H1 (cell line): ENCODE results near the gene DBET. TPM values are rescaled to one million over a fixed set of nuclear protein-coding genes. Genes with fewer than 3 reads are reported as not detected.
"Not testable (repeated sequence)": the region's sequence is repeated elsewhere in the genome, so short reads cannot be mapped to it uniquely, and the experiment has no call there.

Source experiments
- CTCF ChIA-PET: fragments of 300-600 bp; sonication (Branson Sonifier 250); formaldehyde crosslinking; loops from one replicate; lab custom pipeline; 2021; ENCODE audit not compliant: partially characterized antibody; lab: Charles Lee
- POLR2A ChIA-PET: fragments of 300-600 bp; sonication (Branson Sonifier 250); formaldehyde crosslinking; loops from one replicate; lab custom pipeline; 2021; ENCODE audit warnings: inconsistent platforms; ENCODE audit not compliant: partially characterized antibody; lab: Charles Lee
- DNase-seq, 2 experiments: peaks; one replicate each; pipeline versions ENCODE4 v3.0.0 to v3.0.0-alpha.2; 2010 to 2022; ENCODE audit warnings: low spot score in 2 of 2, low read depth in 1 of 2, mixed read lengths in 1 of 2
- FAIRE-seq: peaks from 2 replicates; lab custom pipeline; 2011; peaks lifted over from hg19 to GRCh38; lab: Jason Lieb, UNC
- H2AFZ ChIP-seq: 2 replicates; pipeline ENCODE4 v1.8.1; 2012; ENCODE audit warnings: low read length, inconsistent platforms
- H2AK5ac ChIP-seq: 2 replicates; pipeline ENCODE4 v1.6.1; 2013; ENCODE audit warnings: low read depth, low read length
- H2BK120ac ChIP-seq: replicated peaks from 2 replicates; pipeline ENCODE3; 2013; ENCODE audit warnings: low read depth, low read length, inconsistent platforms
- H2BK12ac ChIP-seq: 2 replicates; pipeline ENCODE4 v1.6.1; 2013; ENCODE audit warnings: low read depth, low read length
- H2BK15ac ChIP-seq: 2 replicates; pipeline ENCODE4 v1.6.1; 2013; ENCODE audit warnings: low read length
- H2BK20ac ChIP-seq: 2 replicates; pipeline ENCODE4 v1.6.1; 2013; ENCODE audit warnings: low read length
- H2BK5ac ChIP-seq: 2 replicates; pipeline ENCODE4 v1.6.1; 2013; ENCODE audit warnings: low read depth, low read length
- H3K14ac ChIP-seq: 2 replicates; pipeline ENCODE4 v1.6.1; 2013; ENCODE audit warnings: inconsistent platforms; ENCODE audit not compliant: insufficient read length
- H3K18ac ChIP-seq: 2 replicates; pipeline ENCODE4 v1.6.1; 2013; ENCODE audit warnings: low read length; ENCODE audit errors: extremely low read depth
- H3K23ac ChIP-seq: 2 replicates; pipeline ENCODE4 v1.6.1; 2013; ENCODE audit warnings: inconsistent platforms; ENCODE audit not compliant: insufficient read length
- H3K23me2 ChIP-seq: 2 replicates; pipeline ENCODE4 v1.6.1; 2013; ENCODE audit warnings: low read depth, low read length
- H3K27ac ChIP-seq: 2 replicates; pipeline ENCODE4 v1.6.1; 2011; ENCODE audit warnings: low read depth, low read length, inconsistent platforms
- H3K27me3 ChIP-seq, 4 experiments: replicated peaks in 1 of 4; 1 replicate in 1 of 4; 2 replicates in 3 of 4; pipeline versions ENCODE4 v1.6.1 to v1.8.1; 2011 to 2013; ENCODE audit warnings: low read length in 3 of 4, mild to moderate bottlenecking in 3 of 4, inconsistent platforms in 2 of 4, mixed read lengths in 2 of 4, moderate library complexity in 1 of 4; ENCODE audit not compliant: control insufficient read depth in 3 of 4, insufficient read depth in 3 of 4; ENCODE audit errors: extremely low read depth in 1 of 4
- H3K36me3 ChIP-seq, 4 experiments: 2 replicates each; pipeline versions ENCODE4 v1.6.1 to v1.8.1; 2011 to 2013; ENCODE audit warnings: mild to moderate bottlenecking in 4 of 4, low read length in 3 of 4, moderate library complexity in 2 of 4, control low read depth in 1 of 4, inconsistent platforms in 1 of 4; ENCODE audit not compliant: insufficient read depth in 4 of 4, control insufficient read depth in 2 of 4
- H3K4ac ChIP-seq: replicated peaks from 2 replicates; pipeline ENCODE3; 2013; ENCODE audit warnings: low read length, low read depth, mixed read lengths, inconsistent platforms; ENCODE audit not compliant: insufficient read length
- H3K4me1 ChIP-seq, 4 experiments: replicated peaks in 1 of 4; 1 replicate in 1 of 4; 2 replicates in 3 of 4; pipeline versions ENCODE4 v1.6.1 to v1.8.1; 2011 to 2013; ENCODE audit warnings: low read length in 3 of 4, inconsistent platforms in 2 of 4, mixed read lengths in 1 of 4; ENCODE audit not compliant: insufficient read depth in 4 of 4, control insufficient read depth in 3 of 4
- H3K4me2 ChIP-seq, 2 experiments: 2 replicates each; pipeline versions ENCODE4 v1.6.1 to v1.8.1; 2011 to 2013; ENCODE audit warnings: low read depth in 2 of 2, low read length in 2 of 2, control low read depth in 1 of 2, inconsistent platforms in 1 of 2, mild to moderate bottlenecking in 1 of 2; ENCODE audit not compliant: insufficient read depth in 1 of 2
- H3K4me3 ChIP-seq, 4 experiments: fragments of 200-600, 300-600 bp in 1 of 4; sonication (generic), shearing (Covaris generic), sonication (Bioruptor Twin) in 1 of 4; 2 replicates each; pipeline versions ENCODE4 v1.5.1 to v1.8.1; 2011 to 2016; ENCODE audit warnings: low read length in 4 of 4, low read depth in 3 of 4, control low read depth in 2 of 4, inconsistent platforms in 2 of 4, mild to moderate bottlenecking in 2 of 4, mixed read lengths in 1 of 4, moderate library complexity in 1 of 4; ENCODE audit not compliant: insufficient read depth in 2 of 4; ENCODE audit errors: extremely low read depth in 1 of 4
- H3K56ac ChIP-seq: replicated peaks from 2 replicates; pipeline ENCODE3; 2013; ENCODE audit warnings: low read depth, mild to moderate bottlenecking, mixed read lengths, low read length, inconsistent platforms; ENCODE audit not compliant: insufficient read length
- H3K79me1 ChIP-seq: 2 replicates; pipeline ENCODE4 v1.6.1; 2013; ENCODE audit warnings: low read depth, low read length, control low read depth
- H3K79me2 ChIP-seq, 2 experiments: 2 replicates each; pipeline versions ENCODE4 v1.6.1 to v1.8.1; 2012 to 2013; ENCODE audit warnings: low read length in 2 of 2, mild to moderate bottlenecking in 2 of 2, inconsistent platforms in 1 of 2; ENCODE audit not compliant: insufficient read depth in 2 of 2, control insufficient read depth in 1 of 2
- H3K9ac ChIP-seq, 4 experiments: replicated peaks in 1 of 4; 1 replicate in 1 of 4; 2 replicates in 3 of 4; pipeline versions ENCODE4 v1.6.1 to v1.8.1; 2011 to 2013; ENCODE audit warnings: low read depth in 3 of 4, low read length in 3 of 4, control low read depth in 2 of 4, mild to moderate bottlenecking in 2 of 4, moderate library complexity in 2 of 4, inconsistent platforms in 1 of 4; ENCODE audit errors: extremely low read depth in 1 of 4
- H3K9me3 ChIP-seq, 2 experiments: 2 replicates each; pipeline versions ENCODE4 v1.6.1 to v1.8.1; 2012 to 2013; ENCODE audit warnings: mild to moderate bottlenecking in 2 of 2, moderate library complexity in 2 of 2, control low read depth in 1 of 2, inconsistent platforms in 1 of 2, low read depth in 1 of 2, low read length in 1 of 2, mixed read lengths in 1 of 2; ENCODE audit not compliant: insufficient read depth in 2 of 2
- H4K20me1 ChIP-seq, 2 experiments: replicated peaks in 1 of 2; 2 replicates each; pipeline versions ENCODE3 to v1.8.1; 2011 to 2013; ENCODE audit warnings: inconsistent platforms in 2 of 2, low read length in 2 of 2, mild to moderate bottlenecking in 1 of 2; ENCODE audit not compliant: insufficient read depth in 2 of 2, control insufficient read depth in 1 of 2
- H4K5ac ChIP-seq: 2 replicates; pipeline ENCODE4 v1.6.1; 2013; ENCODE audit warnings: low read length, low read depth, mixed read lengths, inconsistent platforms; ENCODE audit not compliant: insufficient read length
- H4K8ac ChIP-seq: 2 replicates; pipeline ENCODE4 v1.8.0; 2013; ENCODE audit warnings: mild to moderate bottlenecking, moderate library complexity, low read length, inconsistent platforms; ENCODE audit not compliant: insufficient read depth; ENCODE audit errors: extremely low read depth
- H4K91ac ChIP-seq: replicated peaks from 2 replicates; pipeline ENCODE3; 2013; ENCODE audit warnings: low read length, mixed read lengths, inconsistent platforms; ENCODE audit not compliant: insufficient read length
- WGBS, 2 experiments: shearing (Covaris generic) in 1 of 2; methylation state at CpG; one replicate each; pipeline versions ENCODE4 v1.1.6 to v1.1.7; 2013 to 2015; ENCODE audit warnings: low lambda C conversion rate in 2 of 2, mixed read lengths in 2 of 2, inconsistent platforms in 1 of 2, low coverage in 1 of 2, missing lambda C conversion rate in 1 of 2; ENCODE audit not compliant: insufficient replicate concordance in 2 of 2, insufficient coverage in 1 of 2, insufficient read length in 1 of 2; ENCODE audit errors: extremely low coverage in 1 of 2, missing lambda C conversion rate in 1 of 2; 5-methylcytosine and 5-hydroxymethylcytosine counted together
- polyA plus RNA-seq, 7 experiments: library from polyadenylated mRNA; depleted of rRNA in 3 of 7; stranded (reverse) in 5 of 7; unstranded in 2 of 7; fragments of >200 nt in 5 of 7; fragments of 200-250 nt in 2 of 7; gene quantifications; 1 replicate in 5 of 7; 2 replicates in 1 of 7; 4 replicates in 1 of 7; pipeline versions ENCODE4 v1.2.1 to v1.2.3, GENCODE V29; 2011 to 2013; ENCODE audit warnings: missing spikeins in 2 of 7, mixed read lengths in 2 of 7
- total RNA-seq: library from RNA; stranded (reverse); fragmentation: NEBNext Ultra II Directional; extraction: Animal tissue kit (Norgen Biotek cat#: 25700); gene quantifications from 2 replicates; pipeline ENCODE4 v1.2.1, GENCODE V29; 2021

Gene DBET
- total and polyA plus RNA-seq, 2 of the 8 experiments (the other 6 are each of a cell fraction or from before 2014, with no cell fraction given), result not detected

GRCh38 chr4:190112879-190113278 is 48.6 kb downstream of the DBET start:
- H3K4me3 ChIP-seq, H3K79me2 ChIP-seq, H4K91ac ChIP-seq, CTCF ChIA-PET, H3K36me3 ChIP-seq, H4K8ac ChIP-seq, H3K9ac ChIP-seq, H2BK12ac ChIP-seq, H3K23me2 ChIP-seq, H3K4me2 ChIP-seq, H3K4me1 ChIP-seq, H3K56ac ChIP-seq, H3K18ac ChIP-seq, H3K27me3 ChIP-seq, H4K5ac ChIP-seq, H3K79me1 ChIP-seq, H4K20me1 ChIP-seq, H2BK5ac ChIP-seq, H3K27ac ChIP-seq, H2BK120ac ChIP-seq, H3K14ac ChIP-seq, POLR2A ChIA-PET, H2BK20ac ChIP-seq, H2AK5ac ChIP-seq, H3K4ac ChIP-seq, H2AFZ ChIP-seq, H3K23ac ChIP-seq, H2BK15ac ChIP-seq, FAIRE-seq: not testable (repeated sequence)
- peak in 1 of 2 experiments; percentile 22 for DNase-seq
- H3K9me3 ChIP-seq, result peaks cover 46 to 48% of the 10 kb centered on the region in 2 experiments
- WGBS, 2 experiments, result 84% methylated on average over 3 of the region's 3 CpGs; no CpG with 5 or more reads in 1 of the 2 experiments

- H3K23ac ChIP-seq, H3K56ac ChIP-seq, H2BK12ac ChIP-seq, H2BK5ac ChIP-seq, H2AK5ac ChIP-seq, POLR2A ChIA-PET, DNase-seq, H3K4me3 ChIP-seq, H3K4me1 ChIP-seq, H4K91ac ChIP-seq, H3K79me2 ChIP-seq, H3K27me3 ChIP-seq, H4K5ac ChIP-seq, H2BK20ac ChIP-seq, H2BK15ac ChIP-seq, H3K4ac ChIP-seq, H3K27ac ChIP-seq, H3K4me2 ChIP-seq, H4K8ac ChIP-seq, H3K9ac ChIP-seq, H3K23me2 ChIP-seq, H4K20me1 ChIP-seq, H3K14ac ChIP-seq, CTCF ChIA-PET, H2BK120ac ChIP-seq, H2AFZ ChIP-seq, H3K79me1 ChIP-seq, FAIRE-seq, H3K18ac ChIP-seq, H3K36me3 ChIP-seq: not testable (repeated sequence)
- H3K9me3 ChIP-seq, result peaks cover 27 to 34% of the 10 kb centered on the region in 2 experiments
- WGBS, 2 experiments, result 73% methylated on average over 3 of the region's 3 CpGs; no CpG with 5 or more reads in 1 of the 2 experiments
Observed at GRCh38 chr4:190114991-190115390, 50.7 kb downstream of the DBET start.
